Karpas-422 (cell line): ENCODE measurements around the gene CYTH4. TPM values are rescaled to one million over a fixed set of nuclear protein-coding genes. Genes with fewer than 3 reads are reported as not detected.

Source experiments
- DNase-seq: peaks from one replicate; pipeline ENCODE4 v3.0.0-alpha.2; 2015
- H2AFZ ChIP-seq: fragments of 200-600 bp; sonication (generic); 2 replicates; pipeline ENCODE4 v1.6.1; 2014; ENCODE audit warnings: antibody characterized with exemption, low read length, mixed read lengths
- H3K27ac ChIP-seq: fragments of 200-600 bp; sonication (generic); 2 replicates; pipeline ENCODE4 v1.5.1; 2014; ENCODE audit warnings: mild to moderate bottlenecking, low read length, moderate library complexity
- H3K27me3 ChIP-seq: fragments of 200-600 bp; sonication (generic); 2 replicates; pipeline ENCODE4 v1.6.1; 2014; ENCODE audit warnings: low read length, mixed read lengths
- H3K36me3 ChIP-seq: fragments of 200-600 bp; sonication (generic); 2 replicates; pipeline ENCODE4 v1.6.1; 2014; ENCODE audit warnings: low read length, mixed read lengths; ENCODE audit not compliant: insufficient read depth
- H3K4me1 ChIP-seq: fragments of 200-600 bp; sonication (generic); 2 replicates; pipeline ENCODE4 v1.6.1; 2014; ENCODE audit warnings: mild to moderate bottlenecking, low read length, mixed read lengths
- H3K4me2 ChIP-seq: fragments of 200-600 bp; sonication (generic); 2 replicates; pipeline ENCODE4 v1.6.1; 2014; ENCODE audit warnings: low read length, low read depth, mild to moderate bottlenecking; ENCODE audit not compliant: poor library complexity, severe bottlenecking
- H3K4me3 ChIP-seq: fragments of 200-600 bp; sonication (generic); 2 replicates; pipeline ENCODE4 v1.5.1; 2014; ENCODE audit warnings: mild to moderate bottlenecking, antibody characterized with exemption, low read length, mixed read lengths
- H3K79me2 ChIP-seq: fragments of 200-600 bp; sonication (generic); 2 replicates; pipeline ENCODE4 v1.6.1; 2014; ENCODE audit warnings: mild to moderate bottlenecking, low read length, mixed read lengths
- H3K9ac ChIP-seq: fragments of 200-600 bp; sonication (generic); 2 replicates; pipeline ENCODE4 v1.6.0; 2014; ENCODE audit warnings: low read length
- H3K9me2 ChIP-seq: fragments of 200-600 bp; sonication (generic), shearing (Covaris generic); replicated peaks from 2 replicates; pipeline ENCODE4 v1.6.0; 2014; ENCODE audit warnings: mild to moderate bottlenecking, low read length, moderate library complexity; ENCODE audit not compliant: insufficient read depth
- H3K9me3 ChIP-seq: fragments of 300-700, 200-600 bp; sonication (generic); 2 replicates; pipeline ENCODE4 v1.6.1; 2014; ENCODE audit warnings: low read length, mixed read lengths
- H4K20me1 ChIP-seq: fragments of 200-600 bp; sonication (generic); 2 replicates; pipeline ENCODE4 v1.6.1; 2014; ENCODE audit warnings: mild to moderate bottlenecking, antibody characterized with exemption, low read length, low read depth; ENCODE audit not compliant: insufficient read depth
- total RNA-seq: library from RNA; depleted of rRNA; stranded (reverse); fragments of >200 nt; shearing (Covaris generic); gene quantifications from 2 replicates; pipeline ENCODE4 v1.2.3, GENCODE V29; 2014; ENCODE audit warnings: low replicate concordance

Gene CYTH4
- total RNA-seq, 1 experiment from 2014 or later, result 12.6 TPM

DNA sequence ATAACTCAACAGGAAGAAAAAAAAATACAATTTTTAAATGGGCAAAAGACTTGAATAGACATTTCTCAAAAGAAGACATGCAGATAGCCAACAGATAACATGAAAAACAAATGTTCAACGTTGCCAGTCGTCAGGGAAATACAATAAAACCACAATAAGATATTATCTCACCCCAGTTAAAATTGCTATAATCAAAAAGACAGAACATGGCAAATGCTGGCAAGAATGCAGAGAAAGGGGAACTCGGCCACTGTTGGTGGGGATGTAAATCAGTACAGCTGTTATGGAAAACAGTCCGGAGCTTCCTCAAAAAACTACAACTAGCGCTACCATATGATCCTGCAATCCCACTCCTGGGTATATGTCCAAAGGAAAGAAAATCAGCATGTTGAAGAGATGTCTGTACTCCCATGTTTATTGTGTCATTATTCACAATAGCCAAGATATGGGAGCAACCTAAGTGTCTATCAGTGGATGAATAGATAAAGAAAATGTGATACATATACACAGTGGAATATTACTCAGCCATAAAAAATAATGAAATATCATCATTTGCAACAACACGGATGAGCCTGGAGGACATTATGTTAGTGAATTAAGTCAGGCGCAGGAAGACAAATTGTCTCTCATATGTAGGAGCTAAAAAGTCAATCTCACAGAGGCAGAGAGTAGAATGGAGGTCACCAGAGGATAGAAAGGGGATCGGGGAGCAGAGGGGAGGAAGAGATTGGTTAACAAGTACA is 12.2 kb upstream of the CYTH4 start:
- DNase-seq, result peak; percentile 62
- Histone ChIP-seq H3K79me2 (no peaks in the 10 kb centered on the region), H3K27ac (no peak overlapping the region), H3K4me1 (peaks cover 54% of the 10 kb centered on the region), H3K9me2 (no peaks in the 10 kb centered on the region), H3K9me3 (no peaks in the 10 kb centered on the region), H3K4me3 (no peak overlapping the region), H3K4me2 (peak overlapping the region; percentile 40), H3K36me3 (no peaks in the 10 kb centered on the region), H3K9ac (no peak overlapping the region), H2AFZ (no peak overlapping the region), H4K20me1 (no peaks in the 10 kb centered on the region), H3K27me3 (no peaks in the 10 kb centered on the region; the same call in 1 of the 2 replicates)

DNA sequence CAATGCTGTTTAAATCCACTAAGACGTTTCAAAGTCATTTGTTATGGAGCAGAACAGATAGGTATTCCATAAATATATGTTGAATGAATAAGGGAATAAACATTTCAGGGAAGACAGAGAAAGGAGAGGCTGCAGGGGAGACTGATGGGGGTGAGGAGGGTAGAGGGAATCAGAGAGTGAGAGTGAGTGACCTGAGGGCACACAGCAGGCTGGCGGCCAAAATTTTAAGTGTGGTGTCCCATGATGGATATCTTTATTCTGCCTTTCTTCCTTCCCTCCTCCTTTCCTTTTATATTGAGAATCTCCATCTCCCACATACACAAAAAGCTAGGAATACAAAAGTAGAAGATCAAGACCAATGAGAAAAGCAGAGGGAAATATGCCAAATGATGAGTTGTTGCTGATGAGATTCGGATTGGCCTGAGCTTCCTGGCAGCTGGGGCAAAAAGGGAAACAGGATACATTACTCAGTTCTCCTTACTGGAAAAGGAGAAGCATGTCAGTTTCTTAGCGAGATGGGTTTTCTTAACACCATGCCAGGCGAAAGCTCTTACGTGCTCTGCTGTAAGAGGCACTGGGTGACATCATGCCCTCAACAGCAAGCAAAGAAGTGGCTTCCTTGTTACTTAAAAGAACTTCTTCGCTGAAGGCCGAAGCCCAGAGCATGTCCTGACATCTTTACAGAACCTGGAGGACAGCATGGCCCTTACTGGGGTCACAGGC is 11.2 kb upstream of the CYTH4 start:
- no peak for DNase-seq
- H3K4me3 ChIP-seq, result no peak overlapping the region
- H4K20me1 ChIP-seq, result no peaks in the 10 kb centered on the region
- no peak overlapping the region for H2AFZ ChIP-seq
- H3K27ac ChIP-seq, result no peak overlapping the region
- H3K79me2 ChIP-seq, result no peaks in the 10 kb centered on the region
- peaks cover 59% of the 10 kb centered on the region for H3K4me1 ChIP-seq
- no peaks in the 10 kb centered on the region for H3K9me2 ChIP-seq
- no peaks in the 10 kb centered on the region for H3K9me3 ChIP-seq
- no peak overlapping the region for H3K9ac ChIP-seq
- no peaks in the 10 kb centered on the region for H3K36me3 ChIP-seq
- H3K4me2 ChIP-seq, result no peak overlapping the region
- no peaks in the 10 kb centered on the region; the same call in 1 of the 2 replicates for H3K27me3 ChIP-seq

DNA sequence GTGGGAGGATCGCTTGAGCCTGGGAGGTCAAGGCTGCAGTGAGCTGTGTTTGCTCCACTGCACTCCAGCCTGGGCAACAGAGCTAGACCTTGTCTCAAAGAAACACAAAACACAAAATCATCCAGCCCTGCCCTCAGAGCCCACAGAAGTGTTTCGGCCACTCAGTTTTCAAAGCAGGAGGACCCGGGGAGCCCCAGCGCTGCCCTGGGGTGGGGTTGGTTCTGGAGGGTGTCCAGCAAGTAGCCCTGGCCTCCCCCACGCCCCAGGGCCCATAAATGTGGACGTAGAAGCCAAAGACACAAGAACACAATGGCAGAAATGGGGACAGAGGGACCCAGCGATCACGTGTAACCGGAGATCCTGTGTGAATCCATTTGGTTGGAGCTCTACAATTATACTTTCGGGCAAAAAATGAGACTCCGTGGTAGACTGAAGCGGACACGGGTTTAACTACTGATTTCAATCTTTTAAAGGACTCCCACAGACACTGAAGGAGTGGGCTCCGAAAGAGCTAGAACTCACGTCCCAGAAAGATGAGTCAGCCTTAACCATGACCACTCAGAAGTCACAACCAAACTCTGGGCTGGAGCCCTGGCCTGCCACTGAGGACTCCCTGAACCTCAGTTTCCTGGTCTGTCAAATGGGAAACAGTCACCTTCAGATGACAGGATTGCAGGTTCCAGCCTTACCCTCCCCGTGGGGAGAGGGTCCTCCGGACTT is 9.0 kb upstream of the CYTH4 start:
- Histone ChIP-seq H2AFZ (no peak overlapping the region), H3K79me2 (no peaks in the 10 kb centered on the region), H4K20me1 (no peaks in the 10 kb centered on the region), H3K36me3 (no peaks in the 10 kb centered on the region), H3K4me1 (peaks cover 48% of the 10 kb centered on the region), H3K9me3 (no peaks in the 10 kb centered on the region), H3K27me3 (no peaks in the 10 kb centered on the region; the same call in 1 of the 2 replicates), H3K4me3 (no peak overlapping the region), H3K9ac (no peak overlapping the region), H3K4me2 (no peak overlapping the region), H3K27ac (no peak overlapping the region), H3K9me2 (no peaks in the 10 kb centered on the region)
- DNase-seq, result no peak

DNA sequence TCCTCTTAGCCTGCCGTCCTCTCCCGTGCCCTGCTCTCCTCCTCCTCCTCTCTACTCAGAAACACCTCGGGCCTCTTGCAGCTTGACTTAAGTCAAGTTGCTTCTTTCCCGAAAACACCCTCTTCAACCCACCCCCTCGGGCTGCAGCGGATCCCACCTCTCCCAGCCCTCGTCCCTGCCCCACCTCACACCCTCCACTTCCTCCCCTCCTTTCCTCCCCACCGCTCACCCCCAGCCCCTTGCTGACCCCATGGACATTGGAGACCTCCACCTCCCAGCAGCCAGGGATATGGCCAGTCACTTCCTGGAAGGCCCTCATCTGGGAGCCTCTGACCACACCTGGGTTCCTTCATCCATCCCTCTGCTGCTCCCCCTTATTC is 8.5 kb upstream of the CYTH4 start:
- no peaks in the 10 kb centered on the region for H3K9me3 ChIP-seq
- no peaks in the 10 kb centered on the region for H3K36me3 ChIP-seq
- H2AFZ ChIP-seq, result no peak overlapping the region
- H3K4me2 ChIP-seq, result peak overlapping the region; percentile 47
- H3K9ac ChIP-seq, result no peak overlapping the region; the same call in 1 of the 2 replicates
- H3K27ac ChIP-seq, result no peak overlapping the region
- no peak for DNase-seq
- no peak overlapping the region for H3K4me3 ChIP-seq
- no peaks in the 10 kb centered on the region for H3K79me2 ChIP-seq
- H3K9me2 ChIP-seq, result no peaks in the 10 kb centered on the region
- H3K4me1 ChIP-seq, result peaks cover 48% of the 10 kb centered on the region
- no peaks in the 10 kb centered on the region for H4K20me1 ChIP-seq
- no peaks in the 10 kb centered on the region; the same call in 1 of the 2 replicates for H3K27me3 ChIP-seq

DNA sequence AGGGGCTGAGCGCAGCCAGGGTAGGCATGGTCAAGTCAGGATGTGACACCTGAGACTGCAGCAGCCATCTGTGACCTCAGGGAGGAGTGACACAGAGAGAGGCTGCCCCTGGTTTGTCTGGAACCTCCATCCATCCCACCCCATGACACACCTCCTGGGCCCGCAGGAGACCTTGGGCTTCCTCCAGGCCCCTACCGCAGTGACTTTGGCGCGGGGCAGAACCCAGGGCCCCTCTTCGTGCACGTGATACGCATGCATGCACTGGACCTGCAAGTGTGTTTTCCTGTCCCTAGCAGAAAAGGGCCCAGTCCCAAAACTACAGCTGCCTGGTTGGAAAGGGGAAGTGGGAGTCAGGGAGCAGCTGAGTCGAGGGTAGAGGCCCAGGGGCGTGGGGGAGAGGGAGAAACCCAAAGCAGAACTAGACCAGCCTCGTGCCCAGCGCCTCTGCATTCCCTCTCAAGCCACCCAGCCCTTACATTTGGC is 7.9 kb upstream of the CYTH4 start:
- Histone ChIP-seq H3K4me1 (peaks cover 48% of the 10 kb centered on the region), H3K9ac (peak overlapping the region; percentile 45), H3K4me2 (peak overlapping the region; percentile 47), H3K4me3 (peak overlapping the region; percentile 29; the same call in 1 of the 2 replicates), H3K9me2 (no peaks in the 10 kb centered on the region), H3K79me2 (no peaks in the 10 kb centered on the region), H3K27me3 (no peaks in the 10 kb centered on the region; the same call in 1 of the 2 replicates), H4K20me1 (no peaks in the 10 kb centered on the region), H3K27ac (no peak overlapping the region), H2AFZ (no peak overlapping the region), H3K36me3 (no peaks in the 10 kb centered on the region), H3K9me3 (no peaks in the 10 kb centered on the region)
- peak; percentile 75 for DNase-seq

DNA sequence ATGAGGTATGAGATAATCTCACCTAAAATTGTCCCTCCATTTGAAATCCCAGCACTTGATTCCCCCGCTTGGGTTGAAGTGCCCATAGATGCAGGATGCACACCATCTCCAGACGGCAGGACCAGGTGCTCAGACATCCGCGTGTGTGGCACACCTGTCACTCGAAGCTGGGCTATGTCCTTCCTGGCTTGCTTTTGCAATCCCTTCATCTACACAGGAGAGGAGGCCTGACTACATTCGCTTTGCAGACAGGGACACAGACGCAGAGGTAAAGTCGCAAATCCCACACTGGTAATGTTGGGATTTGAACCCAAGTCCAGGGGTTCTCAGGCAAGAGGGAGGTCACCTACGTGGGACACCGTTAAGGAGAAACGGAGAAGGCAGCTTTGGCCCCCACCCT is 7.2 kb upstream of the CYTH4 start:
- Histone ChIP-seq H3K4me3 (peak overlapping the region; percentile 29; the same call in 1 of the 2 replicates), H3K27ac (no peak overlapping the region), H3K9ac (peak overlapping the region; percentile 45), H3K4me1 (peaks cover 41% of the 10 kb centered on the region), H2AFZ (no peak overlapping the region), H3K79me2 (no peaks in the 10 kb centered on the region), H4K20me1 (no peaks in the 10 kb centered on the region), H3K36me3 (no peaks in the 10 kb centered on the region), H3K4me2 (peak overlapping the region; percentile 47), H3K9me2 (no peaks in the 10 kb centered on the region), H3K9me3 (no peaks in the 10 kb centered on the region), H3K27me3 (no peaks in the 10 kb centered on the region; the same call in 1 of the 2 replicates)
- DNase-seq, result no peak

DNA sequence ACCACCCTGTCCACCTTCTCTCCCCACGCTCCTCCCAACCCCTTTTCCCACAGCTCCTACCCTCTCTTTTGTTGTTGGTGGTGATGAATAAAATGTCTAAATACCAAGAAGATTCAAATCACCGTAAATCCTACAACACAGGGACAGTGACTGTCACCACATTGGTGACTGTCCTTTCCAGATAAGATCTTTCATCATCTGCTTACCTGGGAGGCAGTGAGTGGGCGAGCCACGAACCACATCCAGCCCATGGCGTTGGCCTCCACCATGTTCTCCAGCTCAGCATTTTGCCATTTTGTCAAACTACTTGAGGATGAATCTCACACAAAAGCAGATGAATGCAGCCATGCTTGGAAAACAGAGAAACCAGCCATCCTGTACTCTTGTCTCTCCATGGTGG is 6.7 kb upstream of the CYTH4 start:
- no peaks in the 10 kb centered on the region for H3K9me3 ChIP-seq
- no peaks in the 10 kb centered on the region for H3K9me2 ChIP-seq
- no peak for DNase-seq
- H3K79me2 ChIP-seq, result no peaks in the 10 kb centered on the region
- H2AFZ ChIP-seq, result no peak overlapping the region
- H3K9ac ChIP-seq, result no peak overlapping the region
- H3K27me3 ChIP-seq, result no peaks in the 10 kb centered on the region; the same call in 1 of the 2 replicates
- H3K4me3 ChIP-seq, result no peak overlapping the region
- H3K4me1 ChIP-seq, result peaks cover 40% of the 10 kb centered on the region
- H3K27ac ChIP-seq, result no peak overlapping the region
- H4K20me1 ChIP-seq, result no peaks in the 10 kb centered on the region
- no peak overlapping the region for H3K4me2 ChIP-seq
- H3K36me3 ChIP-seq, result no peaks in the 10 kb centered on the region

DNA sequence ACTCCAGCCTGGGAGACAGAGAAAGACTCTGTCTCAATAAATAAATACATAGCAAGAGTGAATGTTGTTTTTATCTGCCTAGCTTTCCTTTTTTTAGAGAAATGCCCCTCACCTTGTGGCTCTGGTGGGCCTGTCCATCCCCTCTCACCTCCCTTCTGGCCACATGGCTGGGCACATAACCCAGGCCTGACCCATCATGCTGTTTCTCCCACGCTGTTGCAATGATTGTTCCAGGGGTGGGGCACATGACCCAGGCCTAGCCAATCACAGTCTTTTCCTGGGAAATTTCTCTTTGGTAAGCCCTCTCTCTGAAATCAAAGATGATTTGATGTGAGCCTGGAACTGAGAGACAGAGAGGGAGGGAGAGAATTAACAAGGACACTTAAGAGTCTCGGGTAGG is 5.5 kb upstream of the CYTH4 start:
- Histone ChIP-seq H3K4me1 (peaks cover 41% of the 10 kb centered on the region), H2AFZ (no peak overlapping the region), H3K36me3 (no peaks in the 10 kb centered on the region), H3K9me2 (no peaks in the 10 kb centered on the region), H3K79me2 (no peaks in the 10 kb centered on the region), H3K27me3 (no peaks in the 10 kb centered on the region), H3K4me2 (no peak overlapping the region), H3K27ac (no peak overlapping the region), H3K9ac (no peak overlapping the region), H3K9me3 (no peaks in the 10 kb centered on the region), H3K4me3 (no peak overlapping the region), H4K20me1 (no peaks in the 10 kb centered on the region)
- no peak for DNase-seq
